K562 (cell line): ENCODE measurements around the gene SDHC. TPM values are rescaled to one million over a fixed set of nuclear protein-coding genes. Genes with fewer than 3 reads are reported as not detected.

ENCODE experiments used
- ARID2 ChIP-seq: fragments of 450-650 bp; IDR thresholded peaks from 2 replicates; pipeline ENCODE4 v1.6.1; 2017; ENCODE audit warnings: antibody characterized with exemption, mild to moderate bottlenecking
- BMI1 ChIP-seq: fragments of 150-350 bp; IDR thresholded peaks from 2 replicates; pipeline ENCODE4 v1.6.1; 2014; ENCODE audit warnings: low read length
- CBFA2T3 ChIP-seq: fragments of 450-650 bp; IDR thresholded peaks from 2 replicates; pipeline ENCODE4 v1.6.1; 2017
- CGGBP1 ChIP-seq: fragments of 250-450 bp; sonication (Bioruptor Pico); IDR thresholded peaks from 2 replicates; pipeline ENCODE4 v1.9.0; 2021; ENCODE audit warnings: mild to moderate bottlenecking
- E2F6 ChIP-seq, 2 experiments: IDR thresholded peaks; 2 replicates each; pipeline ENCODE4 v1.6.1; 2011; ENCODE audit warnings: borderline replicate concordance in 1 of 2, control low read depth in 1 of 2, low read depth in 1 of 2, low read length in 1 of 2, mild to moderate bottlenecking in 1 of 2, mixed read lengths in 1 of 2, moderate library complexity in 1 of 2; ENCODE audit not compliant: insufficient read depth in 1 of 2, insufficient read length in 1 of 2, poor library complexity in 1 of 2, severe bottlenecking in 1 of 2; ENCODE audit errors: extremely low read depth in 1 of 2
- ELK3 ChIP-seq: fragments of 450-650 bp; formaldehyde crosslinking; IDR thresholded peaks from 2 replicates; pipeline ENCODE4 v1.4.0; 2020; ENCODE audit warnings: mild to moderate bottlenecking
- GABPB2 ChIP-seq: fragments of 250-450 bp; sonication (Bioruptor Pico); conservative IDR thresholded peaks from 2 replicates; pipeline ENCODE4 v1.5.1; 2021; ENCODE audit warnings: mild to moderate bottlenecking
- GATA2 ChIP-seq: sonication (generic); formaldehyde crosslinking; IDR thresholded peaks from 2 replicates; pipeline ENCODE4 v1.4.0; 2020; ENCODE audit warnings: mild to moderate bottlenecking, missing genetic modification reagents
- HCFC1 ChIP-seq: IDR thresholded peaks from 2 replicates; pipeline ENCODE4 v1.6.1; 2012; ENCODE audit warnings: low read depth, low read length, improper control_type of control experiment
- HMG20A ChIP-seq: fragments of 450-650 bp; formaldehyde crosslinking; conservative IDR thresholded peaks from 2 replicates; pipeline ENCODE4 v1.4.0; 2020; ENCODE audit warnings: mild to moderate bottlenecking, mixed read lengths
- MCM7 ChIP-seq, 2 experiments: fragments of 450-650 bp; IDR thresholded peaks; 2 replicates each; pipeline ENCODE4 v1.6.1; 2016 to 2018
- MTF1 ChIP-seq: fragments of 250-450 bp; sonication (Bioruptor Pico); IDR thresholded peaks from 2 replicates; pipeline ENCODE4 v1.9.0; 2021; ENCODE audit warnings: moderate library complexity, mild to moderate bottlenecking, inconsistent platforms, borderline replicate concordance
- NFXL1 ChIP-seq: fragments of 450-650 bp; formaldehyde crosslinking; IDR thresholded peaks from 2 replicates; pipeline ENCODE4 v1.4.0; 2021; ENCODE audit warnings: mild to moderate bottlenecking
- NRF1 ChIP-seq, 2 experiments: fragments of 450-650 bp; IDR thresholded peaks in 1 of 2; conservative IDR thresholded peaks in 1 of 2; 2 replicates each; pipeline ENCODE4 v1.6.1; 2014; ENCODE audit warnings: mild to moderate bottlenecking in 2 of 2
- NUFIP1 ChIP-seq: fragments of 450-650 bp; IDR thresholded peaks from 2 replicates; pipeline ENCODE4 v1.6.1; 2018; ENCODE audit not compliant: partially characterized antibody
- PML ChIP-seq: IDR thresholded peaks from 2 replicates; pipeline ENCODE4 v1.6.1; 2012; ENCODE audit warnings: low read length, inconsistent platforms
- RNF2 ChIP-seq: sonication (generic); IDR thresholded peaks from 2 replicates; pipeline ENCODE4 v1.6.1; 2016
- RUNX1 ChIP-seq: sonication (generic); IDR thresholded peaks from 2 replicates; pipeline ENCODE4 v1.6.1; 2016; ENCODE audit warnings: antibody characterized with exemption, low read depth
- SMAD3 ChIP-seq: fragments of 450-650 bp; formaldehyde crosslinking; conservative IDR thresholded peaks from 2 replicates; pipeline ENCODE4 v1.4.0; 2020; ENCODE audit warnings: mild to moderate bottlenecking
- SP1 ChIP-seq: sonication (generic); formaldehyde crosslinking; IDR thresholded peaks from 2 replicates; pipeline ENCODE4 v1.8.1; 2022; ENCODE audit warnings: mild to moderate bottlenecking, missing genetic modification reagents
- SRF ChIP-seq, 2 experiments: fragments of 250-450, 450-650 bp in 1 of 2; sonication (Bioruptor Pico) in 1 of 2; sonication (generic) in 1 of 2; formaldehyde crosslinking; IDR thresholded peaks; 2 replicates each; pipeline versions ENCODE4 v1.5.0 to v1.5.1; 2020 to 2022; ENCODE audit warnings: mild to moderate bottlenecking in 1 of 2, missing genetic modification reagents in 1 of 2
- TAF1 ChIP-seq: IDR thresholded peaks from 2 replicates; pipeline ENCODE4 v1.6.1; 2011; ENCODE audit warnings: mild to moderate bottlenecking, low read length, moderate library complexity; ENCODE audit not compliant: insufficient read depth, control insufficient read depth, severe bottlenecking; ENCODE audit errors: extremely low read depth
- TCF3 ChIP-seq: sonication (generic); formaldehyde crosslinking; IDR thresholded peaks from 2 replicates; pipeline ENCODE4 v1.4.0; 2020; ENCODE audit warnings: mild to moderate bottlenecking, missing genetic modification reagents
- THRA ChIP-seq: fragments of 450-650 bp; IDR thresholded peaks from 2 replicates; pipeline ENCODE4 v1.6.1; 2017; ENCODE audit warnings: mild to moderate bottlenecking, moderate library complexity
- XRCC5 ChIP-seq: fragments of 200-400 bp; formaldehyde crosslinking; IDR thresholded peaks from 2 replicates; pipeline ENCODE4 v1.6.1; 2017; ENCODE audit warnings: low read depth, mild to moderate bottlenecking, low read length
- YBX1 ChIP-seq: fragments of 450-650 bp; IDR thresholded peaks from 2 replicates; pipeline ENCODE4 v1.7.1; 2016; ENCODE audit warnings: mild to moderate bottlenecking
- ZNF134 ChIP-seq: fragments of 250-450 bp; sonication (Bioruptor Pico); conservative IDR thresholded peaks from 2 replicates; pipeline ENCODE4 v1.4.0; 2020
- ZNF699 ChIP-seq: fragments of 250-450 bp; sonication (Bioruptor Pico); IDR thresholded peaks from 2 replicates; pipeline ENCODE4 v1.8.0; 2021; ENCODE audit warnings: mild to moderate bottlenecking, moderate library complexity; ENCODE audit not compliant: insufficient replicate concordance
- polyA plus RNA-seq, 8 experiments: library from polyadenylated mRNA; depleted of rRNA in 4 of 8; stranded (reverse) in 5 of 8; unstranded in 3 of 8; fragments of >200 nt; fragmentation: Nextera tagmentation in 2 of 8; fragmentation: Illumina TruSeq in 1 of 8; extraction: Ambion mirVana in 2 of 8; extraction: Trizol in 1 of 8; gene quantifications; 2 replicates each; pipeline versions ENCODE4 v1.2.1 to v1.2.3, GENCODE V29; 2011 to 2014; ENCODE audit warnings: inconsistent platforms in 1 of 8, missing spikeins in 1 of 8
- total RNA-seq, 7 experiments: library from RNA; depleted of rRNA in 6 of 7; stranded (reverse); fragments of >200 nt in 6 of 7; fragmentation: Illumina TruSeq in 2 of 7; extraction: Trizol in 2 of 7; gene quantifications; 2 replicates each; pipeline versions ENCODE4 v1.2.1 to v1.2.3, GENCODE V29; 2011 to 2021; ENCODE audit warnings: low replicate concordance in 1 of 7

The SDHC gene
- total and polyA plus RNA-seq, 9 of the 15 experiments (the other 6 are each of a cell fraction or from before 2014, with no cell fraction given): 7.7 to 309 (median 174) TPM

GRCh38 chr1:161314201-161314981 lies at the start of gene SDHC (continued):
- TF ChIP-seq TAF1 (peak; percentile 98), SRF (CRISPR knock-in tag; IDR thresholded peaks at IDR 0.05) (0 out of 4 replicates have a peak, but pooled peaks of 1 of the 2 experiments have one; percentile 3), NRF1 (conservative IDR thresholded peaks at IDR 0.05 in 1 of 2, IDR thresholded peaks at IDR 0.05 in 1 of 2) (peak; percentile 30 to 46; a peak in 2 of 4 replicates), CBFA2T3 (no peak), SMAD3 (no peak), XRCC5 (no peak), THRA (no peak), SP1 (CRISPR knock-in tag) (no peak; the same call in 1 of the 2 replicates), CGGBP1 (CRISPR knock-in tag) (no peak), GABPB2 (CRISPR knock-in tag) (no peak), RNF2 (no peak), E2F6 (IDR thresholded peaks at IDR 0.05; ENCODE audit: borderline replicate concordance in 1 of 2, extremely low read depth in 1 of 2, insufficient read depth in 1 of 2, insufficient read length in 1 of 2, low read depth in 1 of 2, low read length in 1 of 2, poor library complexity in 1 of 2, severe bottlenecking in 1 of 2) (peak in 1 of 2 experiments; percentile 36), HMG20A (CRISPR knock-in tag) (no peak), ARID2 (0 out of 2 replicates have a peak, but pooled peaks have one; percentile 32), HCFC1 (0 out of 2 replicates have a peak, but pooled peaks have one; percentile 57), GATA2 (CRISPR knock-in tag) (no peak), BMI1 (no peak), PML (peak; percentile 73; the same call in 1 of the 2 replicates), NUFIP1 (no peak), YBX1 (no peak), TCF3 (CRISPR knock-in tag) (no peak), NFXL1 (no peak), ELK3 (CRISPR knock-in tag) (no peak), ZNF134 (CRISPR knock-in tag) (no peak), MCM7 (IDR thresholded peaks at IDR 0.05) (no peak), ZNF699 (CRISPR knock-in tag) (no peak), RUNX1 (no peak), MTF1 (CRISPR knock-in tag) (no peak)
